ENCODE data around the gene TOM1. TPM values are rescaled to one million over a fixed set of nuclear protein-coding genes. Genes with fewer than 3 reads are reported as not detected.

The TOM1 gene
- total and polyA plus RNA-seq, 10 of the 15 experiments (the other 5 are each of a cell fraction or from before 2014, with no cell fraction given): 2.2 to 64.6 (median 40.3) TPM

- H3K9me3 ChIP-seq (replicated peaks; ENCODE audit: control insufficient read depth, insufficient read depth, low read length): no peaks in the 10 kb centered on the region
- ChIA-PET POLR2A (interaction anchor here (1.1 to 2.3 kb wide), 7 partner anchors 10 to 30 kb away, joined by 3 to 18 read pairs (median 6); no protein-coding TSS in a partner anchor), RAD21 (ENCODE audit: unreplicated experiment) (interaction anchor here (0.6 to 6.3 kb wide), 7 partner anchors 8 to 30 kb away, joined by 3 to 39 read pairs (median 7); no protein-coding TSS in a partner anchor), CTCF (interaction anchor here (0.8 to 3.1 kb wide), 8 partner anchors 11 to 203 kb away, joined by 3 to 23 read pairs (median 6); no protein-coding TSS in a partner anchor), SMC1A (ENCODE audit: uncharacterized antibody, unreplicated experiment) (interaction anchor here (0.8 to 4.7 kb wide), 11 partner anchors 9 to 29 kb away, joined by 3 to 26 read pairs (median 4); no protein-coding TSS in a partner anchor)
- BruUV-seq (replicated peaks): no TSS peak
- in situ Hi-C loops (cut with MboI): loop anchor here (25.0 kb wide), 1 partner anchor 1832 kb away; the partner anchor contains the start of gene SSTR3
- ATAC-seq (peak; percentile 90), FAIRE-seq (no peak), DNase-seq (ENCODE audit: low read depth, low spot score) (no peak)
- no peaks in the 10 kb centered on the region; a peak in 1 of 4 replicates for H3K36me3 ChIP-seq (ENCODE audit: control insufficient read depth in 2 of 2, insufficient read depth in 2 of 2, low read length in 1 of 2)
- H3K4me1 ChIP-seq (ENCODE audit: control insufficient read depth, insufficient read depth, low read length): peaks cover 33% of the 10 kb centered on the region
- H3K4me3 ChIP-seq: peak within 1 kb of the TSS; percentile 71
- H4K20me1 ChIP-seq (ENCODE audit: control insufficient read depth, insufficient read depth): no peaks in the 10 kb centered on the region
- H2AFZ ChIP-seq (ENCODE audit: control insufficient read depth, low read depth, low read length): peak within 1 kb of the TSS; percentile 86
- H3K79me2 ChIP-seq (ENCODE audit: control insufficient read depth, insufficient read depth, low read length): peaks cover 4% of the 10 kb centered on the region
- H3K27me3 ChIP-seq (replicated peaks in 1 of 2; ENCODE audit: control insufficient read depth in 2 of 2, insufficient read depth in 2 of 2, low read length in 1 of 2): no peaks in the 10 kb centered on the region
- H3K4me2 ChIP-seq (ENCODE audit: control insufficient read depth, insufficient read depth): peak within 1 kb of the TSS; percentile 52
- peak within 1 kb of the TSS; percentile 48 for H3K27ac ChIP-seq (ENCODE audit: control insufficient read depth, insufficient read depth)
- intact Hi-C loops (cut with micrococcal nuclease; ENCODE audit: unreplicated experiment): no loop called here
- H3K9ac ChIP-seq (ENCODE audit: control insufficient read depth, insufficient read depth, low read length): peak within 1 kb of the TSS; percentile 87
- 3% methylated on average over 46 of the region's 47 CpGs for WGBS (ENCODE audit: insufficient coverage, insufficient replicate concordance, low lambda C conversion rate, missing lambda C conversion rate)
- no peak for TF ChIP-seq NFYA (IDR thresholded peaks at IDR 0.05; ENCODE audit: borderline replicate concordance, low read depth, low read length)
- no peak for TF ChIP-seq SMC3 (IDR thresholded peaks at IDR 0.05; ENCODE audit: borderline replicate concordance, low read length)
- 0 out of 4 replicates have a peak, but pooled peaks of 1 of the 2 experiments have one; percentile 20 for TF ChIP-seq EP300 (IDR thresholded peaks at IDR 0.05; ENCODE audit: borderline replicate concordance in 1 of 2, control insufficient read depth in 1 of 2, low read depth in 2 of 2, low read length in 2 of 2)
- no peak for TF ChIP-seq ZZZ3 (IDR thresholded peaks at IDR 0.05; ENCODE audit: control insufficient read depth, insufficient read length, low read depth)
- peak; percentile 95 for TF ChIP-seq USF1 (IDR thresholded peaks at IDR 0.05; ENCODE audit: borderline replicate concordance, extremely low read length, insufficient read depth, low read depth, low read length)
- TF ChIP-seq BCL3 (IDR thresholded peaks at IDR 0.05; ENCODE audit: borderline replicate concordance, insufficient read depth, low read depth, low read length, poor library complexity, severe bottlenecking): no peak
- no peak for TF ChIP-seq NRF1 (conservative IDR thresholded peaks at IDR 0.05; ENCODE audit: low read depth, low read length)
- no peak for TF ChIP-seq ZNF274 (IDR thresholded peaks at IDR 0.05; ENCODE audit: insufficient read depth, insufficient read length)
- peak; percentile 54 to 92; a peak in 3 of 4 replicates for TF ChIP-seq BHLHE40 (IDR thresholded peaks at IDR 0.05; ENCODE audit: borderline replicate concordance in 1 of 2, low read depth in 2 of 2, low read length in 1 of 2)
- TF ChIP-seq POU2F2 (IDR thresholded peaks at IDR 0.05; ENCODE audit: borderline replicate concordance, low read depth, low read length): peak; percentile 56; the same call in 1 of the 3 replicates
- no peak for TF ChIP-seq NFXL1 (IDR thresholded peaks at IDR 0.05; ENCODE audit: borderline replicate concordance)
- no peak for TF ChIP-seq BRCA1 (IDR thresholded peaks at IDR 0.05; ENCODE audit: low read depth, low read length)
- TF ChIP-seq SIN3A (IDR thresholded peaks at IDR 0.05; ENCODE audit: low read depth, low read length): peak; percentile 81
- TF ChIP-seq ASH2L (IDR thresholded peaks at IDR 0.05; ENCODE audit: borderline replicate concordance, low read depth): no peak
- no peak for TF ChIP-seq BCLAF1 (IDR thresholded peaks at IDR 0.05)
- no peak for TF ChIP-seq SP1 (IDR thresholded peaks at IDR 0.05; ENCODE audit: low read depth, low read length)
Measured at GRCh38 chr22:35380537-35381423, 81.1 kb downstream of the TOM1 start, which contains the start of gene HMOX1. TSS of gene HMOX1 (plus strand) at chr22:35381096. CDS start at chr22:35381174, 78 bp downstream.

All from GM12878 (cell line).